Fibroblast of villous mesenchyme (primary cell): Measurements from ENCODE around the gene SRD5A1. TPM values are rescaled to one million over a fixed set of nuclear protein-coding genes. Genes with fewer than 3 reads are reported as not detected.
"Not testable (repeated sequence)": the region's sequence is repeated elsewhere in the genome, so short reads cannot be mapped to it uniquely, and the experiment has no call there.

Source experiments
- DNase-seq: peaks from one replicate; pipeline ENCODE4 v3.0.0-alpha.2; 2010; ENCODE audit warnings: low read depth
- H3K4me3 ChIP-seq: 2 replicates; pipeline ENCODE4 v1.5.1; 2011; ENCODE audit warnings: low read depth, mild to moderate bottlenecking, low read length
- total RNA-seq: library from RNA; depleted of rRNA; stranded (reverse); fragments of >200 nt; gene quantifications from 2 replicates; pipeline ENCODE4 v1.2.3, GENCODE V29; 2012
- TF ChIP-seq, protein P1 (sequence below): IDR thresholded peaks from 2 replicates; pipeline ENCODE4 v1.5.1; 2012; ENCODE audit warnings: low read depth, mild to moderate bottlenecking, low read length; ENCODE audit not compliant: insufficient read depth

The SRD5A1 gene
- total RNA-seq, 1 donor = 7.3 TPM

DNA sequence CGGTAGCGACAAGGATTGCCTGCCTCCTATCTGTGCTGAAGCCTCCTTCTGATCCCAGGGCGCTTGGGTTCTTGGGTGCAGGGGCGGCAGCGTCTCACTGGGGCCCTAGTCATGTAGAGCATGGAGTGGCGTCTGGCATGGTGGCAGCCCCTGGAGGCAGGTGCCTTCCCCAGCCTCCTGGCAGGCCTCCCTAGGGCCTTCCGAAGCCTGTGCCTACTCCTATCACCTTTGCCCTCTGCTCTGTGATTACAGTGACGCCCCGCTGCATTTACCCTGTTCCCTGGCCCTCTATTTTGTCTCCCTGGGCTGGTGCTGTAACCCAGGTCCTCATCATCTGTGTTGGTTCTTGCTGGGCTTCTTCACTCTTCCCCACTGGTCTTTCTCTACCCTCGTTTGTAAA lies 3.8 kb downstream of the SRD5A1 start:
- no peak overlapping the region for H3K4me3 ChIP-seq
- DNase-seq = no peak
- TF ChIP-seq, protein P1, sequence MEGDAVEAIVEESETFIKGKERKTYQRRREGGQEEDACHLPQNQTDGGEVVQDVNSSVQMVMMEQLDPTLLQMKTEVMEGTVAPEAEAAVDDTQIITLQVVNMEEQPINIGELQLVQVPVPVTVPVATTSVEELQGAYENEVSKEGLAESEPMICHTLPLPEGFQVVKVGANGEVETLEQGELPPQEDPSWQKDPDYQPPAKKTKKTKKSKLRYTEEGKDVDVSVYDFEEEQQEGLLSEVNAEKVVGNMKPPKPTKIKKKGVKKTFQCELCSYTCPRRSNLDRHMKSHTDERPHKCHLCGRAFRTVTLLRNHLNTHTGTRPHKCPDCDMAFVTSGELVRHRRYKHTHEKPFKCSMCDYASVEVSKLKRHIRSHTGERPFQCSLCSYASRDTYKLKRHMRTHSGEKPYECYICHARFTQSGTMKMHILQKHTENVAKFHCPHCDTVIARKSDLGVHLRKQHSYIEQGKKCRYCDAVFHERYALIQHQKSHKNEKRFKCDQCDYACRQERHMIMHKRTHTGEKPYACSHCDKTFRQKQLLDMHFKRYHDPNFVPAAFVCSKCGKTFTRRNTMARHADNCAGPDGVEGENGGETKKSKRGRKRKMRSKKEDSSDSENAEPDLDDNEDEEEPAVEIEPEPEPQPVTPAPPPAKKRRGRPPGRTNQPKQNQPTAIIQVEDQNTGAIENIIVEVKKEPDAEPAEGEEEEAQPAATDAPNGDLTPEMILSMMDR = no peak

DNA sequence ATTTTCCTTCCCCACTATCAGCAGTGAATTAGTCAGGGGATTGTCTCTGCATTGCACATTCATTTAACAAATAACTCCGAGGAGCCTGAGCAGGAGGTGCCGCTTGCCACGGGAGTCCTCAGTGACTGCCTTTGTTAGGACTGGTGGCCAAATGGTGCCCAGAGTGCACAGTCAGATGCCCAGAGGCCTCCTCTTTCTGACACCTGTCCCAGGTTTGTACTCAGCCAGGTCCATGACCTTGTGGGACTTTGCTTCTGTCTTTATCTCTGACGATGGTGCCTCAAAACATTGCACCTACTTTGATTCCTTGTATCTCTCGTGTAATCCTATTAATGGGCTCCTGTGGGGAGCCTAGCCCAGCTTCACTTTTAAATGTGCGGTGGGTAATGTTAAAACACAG lies 4.3 kb downstream of the SRD5A1 start:
- TF ChIP-seq, protein P1 = no peak
- H3K4me3 ChIP-seq = no peak overlapping the region
- DNase-seq = no peak

DNA sequence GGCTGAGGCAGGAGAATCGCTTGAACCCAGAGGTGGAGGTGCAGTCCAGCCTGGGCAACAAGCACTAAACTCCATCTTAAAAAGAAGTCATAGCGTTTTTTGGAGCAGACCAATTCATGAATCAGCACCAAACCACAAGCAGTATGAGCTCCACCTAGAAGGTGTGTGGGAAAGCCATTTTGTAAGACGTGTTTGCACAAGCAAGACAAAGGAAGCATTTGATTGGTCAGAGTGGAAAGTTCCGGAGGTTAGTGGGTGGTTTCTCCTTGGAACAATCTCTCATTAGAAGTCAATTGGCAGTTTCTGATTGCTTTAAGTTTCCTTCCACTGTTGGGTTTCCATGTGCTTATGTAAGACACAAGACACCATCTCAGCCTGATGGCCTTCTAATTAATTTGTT lies 5.0 kb downstream of the SRD5A1 start:
- DNase-seq = no peak
- TF ChIP-seq, protein P1 = no peak
- no peak overlapping the region for H3K4me3 ChIP-seq

DNA sequence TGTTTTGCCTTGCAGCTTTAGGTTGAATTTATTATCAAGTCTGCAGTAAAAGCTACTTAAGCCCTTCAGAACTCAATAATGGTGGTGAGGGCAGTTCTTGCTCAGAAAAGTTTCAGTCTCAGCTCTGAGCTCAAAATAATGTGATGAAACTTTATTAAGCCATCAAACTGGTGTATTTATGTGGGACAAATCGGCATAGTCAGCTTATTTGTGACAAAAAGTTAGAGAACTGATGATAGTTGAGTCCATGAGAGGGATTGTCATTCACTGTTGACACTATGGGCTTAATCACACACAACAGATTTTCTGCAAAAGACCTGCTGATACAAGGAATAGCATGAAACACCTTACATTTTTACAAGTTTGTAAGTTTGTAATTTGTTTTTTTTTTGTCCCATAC lies 9.4 kb downstream of the SRD5A1 start:
- TF ChIP-seq, protein P1 = no peak
- H3K4me3 ChIP-seq = no peak overlapping the region
- DNase-seq = no peak

- peak; percentile 53 for DNase-seq
- no peak overlapping the region for H3K4me3 ChIP-seq
- TF ChIP-seq, protein P1 = no peak
Observed at GRCh38 chr5:6644794-6645241, 11.6 kb downstream of the SRD5A1 start.

DNA sequence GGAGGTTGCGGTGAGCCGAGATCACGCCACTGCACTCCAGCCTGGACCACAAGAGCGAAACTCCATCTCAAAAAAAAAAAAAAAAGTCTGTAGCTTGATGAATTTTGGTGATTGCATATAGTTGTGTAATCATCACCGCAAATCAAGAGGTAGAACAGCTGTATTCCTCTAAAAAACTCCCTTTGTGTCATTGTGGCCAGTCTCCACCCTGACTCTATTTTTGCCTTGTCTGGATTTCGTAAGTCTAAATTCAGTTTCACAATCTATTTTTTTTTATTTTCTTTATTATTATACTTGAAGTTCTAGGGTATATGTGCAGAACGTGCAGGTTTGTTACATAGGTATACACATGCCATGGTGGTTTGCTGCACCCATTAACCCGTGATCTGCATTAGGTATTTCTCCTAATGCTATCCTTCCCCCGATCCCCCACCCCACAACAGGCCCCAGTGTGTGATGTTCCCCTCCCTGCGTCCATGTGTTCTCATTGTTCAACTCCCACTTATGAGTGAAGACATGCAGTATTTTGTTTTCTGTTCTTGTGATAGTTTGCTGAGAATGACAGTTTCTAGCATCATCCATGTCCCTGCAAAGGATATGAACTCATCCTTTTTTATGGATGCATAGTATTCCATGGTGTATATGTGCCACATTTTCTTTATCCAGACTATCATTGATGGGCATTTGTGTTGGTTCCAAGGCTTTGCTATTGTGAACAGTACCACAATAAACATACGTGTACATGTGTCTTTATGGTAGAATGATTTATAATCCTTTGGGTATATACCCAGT lies 12.5 kb downstream of the SRD5A1 start:
- DNase-seq = peak; percentile 65
- H3K4me3 ChIP-seq = not testable (repeated sequence)

GRCh38 chr5:6649186-6649585 lies 15.9 kb downstream of the SRD5A1 start:
- TF ChIP-seq, protein P1 = no peak
- H3K4me3 ChIP-seq = no peak overlapping the region
- peak; percentile 22 for DNase-seq
